Measurements from ENCODE around the gene GLUL.

Gene GLUL

DNA sequence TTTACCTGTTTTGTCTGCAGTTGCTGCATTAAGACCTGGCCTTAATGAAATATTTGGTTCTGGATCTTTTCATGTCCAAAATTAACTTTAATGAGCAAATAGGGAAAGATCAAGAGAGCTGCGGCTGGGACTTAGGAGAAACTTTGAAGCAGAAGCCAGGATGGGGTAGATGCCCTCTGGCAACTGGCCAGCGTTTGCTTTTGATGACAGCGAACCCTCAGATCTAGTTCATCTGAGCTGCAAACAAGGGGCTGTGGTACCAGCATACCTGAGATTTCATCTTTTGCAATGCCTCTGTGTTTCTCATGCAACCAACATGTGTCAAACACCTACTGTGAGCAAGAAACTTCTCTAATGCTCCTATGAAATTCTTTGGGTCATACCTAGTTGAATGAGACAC is 21.9 kb upstream of the GLUL start:
- H3K4me3 ChIP-seq (ENCODE audit: low read depth in 1 of 2, low read length in 2 of 2) = no peak overlapping the region
- DNase-seq (no peak), ATAC-seq (ENCODE audit: insufficient read depth, low read depth) (no peak)
- no peak overlapping the region for H3K4me2 ChIP-seq (ENCODE audit: insufficient read depth, low read length)
- H4K20me1 ChIP-seq (ENCODE audit: insufficient read depth, low read length) = no peaks in the 10 kb centered on the region
- no peak overlapping the region for H3K27ac ChIP-seq (ENCODE audit: low read length)
- H3K79me2 ChIP-seq (ENCODE audit: insufficient read depth, low read length) = no peaks in the 10 kb centered on the region
- H2AFZ ChIP-seq (ENCODE audit: low read depth, low read length) = no peak overlapping the region
- H3K36me3 ChIP-seq (ENCODE audit: insufficient read depth, low read length) = no peaks in the 10 kb centered on the region
- peaks cover 3% of the 10 kb centered on the region for H3K27me3 ChIP-seq (ENCODE audit: insufficient read depth, low read length, poor library complexity)
- no peak for TF ChIP-seq EZH2 (IDR thresholded peaks at IDR 0.05; ENCODE audit: borderline replicate concordance, low read depth, low read length, severe bottlenecking)
- TF ChIP-seq, protein P1, sequence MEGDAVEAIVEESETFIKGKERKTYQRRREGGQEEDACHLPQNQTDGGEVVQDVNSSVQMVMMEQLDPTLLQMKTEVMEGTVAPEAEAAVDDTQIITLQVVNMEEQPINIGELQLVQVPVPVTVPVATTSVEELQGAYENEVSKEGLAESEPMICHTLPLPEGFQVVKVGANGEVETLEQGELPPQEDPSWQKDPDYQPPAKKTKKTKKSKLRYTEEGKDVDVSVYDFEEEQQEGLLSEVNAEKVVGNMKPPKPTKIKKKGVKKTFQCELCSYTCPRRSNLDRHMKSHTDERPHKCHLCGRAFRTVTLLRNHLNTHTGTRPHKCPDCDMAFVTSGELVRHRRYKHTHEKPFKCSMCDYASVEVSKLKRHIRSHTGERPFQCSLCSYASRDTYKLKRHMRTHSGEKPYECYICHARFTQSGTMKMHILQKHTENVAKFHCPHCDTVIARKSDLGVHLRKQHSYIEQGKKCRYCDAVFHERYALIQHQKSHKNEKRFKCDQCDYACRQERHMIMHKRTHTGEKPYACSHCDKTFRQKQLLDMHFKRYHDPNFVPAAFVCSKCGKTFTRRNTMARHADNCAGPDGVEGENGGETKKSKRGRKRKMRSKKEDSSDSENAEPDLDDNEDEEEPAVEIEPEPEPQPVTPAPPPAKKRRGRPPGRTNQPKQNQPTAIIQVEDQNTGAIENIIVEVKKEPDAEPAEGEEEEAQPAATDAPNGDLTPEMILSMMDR (IDR thresholded peaks at IDR 0.05; ENCODE audit: borderline replicate concordance, extremely low read depth, low read length, poor library complexity, severe bottlenecking) = no peak
- H3K4me1 ChIP-seq (ENCODE audit: insufficient read depth, low read length) = no peaks in the 10 kb centered on the region
- no peaks in the 10 kb centered on the region for H3K9me3 ChIP-seq (ENCODE audit: insufficient read depth, low read length, severe bottlenecking)
- no peak overlapping the region for H3K9ac ChIP-seq (ENCODE audit: low read depth, low read length)

DNA sequence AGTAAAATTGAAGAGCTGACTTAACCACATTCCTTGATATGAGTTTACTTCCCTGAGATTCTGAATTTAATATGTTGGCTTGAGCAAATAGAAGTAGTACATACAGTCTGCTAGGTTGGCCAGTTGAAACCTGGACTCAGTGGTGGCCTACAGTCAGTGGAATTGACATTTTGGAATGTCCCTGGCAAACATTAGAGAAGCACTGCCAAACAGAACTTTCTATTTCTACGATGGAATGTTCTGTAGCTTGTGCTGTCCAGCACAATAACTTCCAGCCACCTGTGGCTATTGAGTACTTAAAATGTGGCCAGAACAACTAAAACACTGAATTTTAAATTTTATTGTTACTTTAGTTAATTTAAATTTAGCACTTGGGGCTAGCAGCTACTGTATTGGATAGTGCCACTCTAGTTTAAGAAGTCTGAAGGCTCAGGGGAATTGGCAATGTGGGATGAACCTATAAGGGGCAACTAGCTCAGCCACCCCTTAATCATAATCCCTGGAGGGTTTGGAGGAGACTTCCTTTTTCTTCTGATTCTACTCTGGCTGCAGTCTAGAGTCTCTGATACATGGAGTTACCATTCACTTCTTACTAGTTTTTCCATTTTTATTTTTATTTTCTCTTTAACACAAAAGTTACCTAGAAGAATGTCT is 19.2 kb upstream of the GLUL start:
- ATAC-seq (ENCODE audit: insufficient read depth, low read depth) (no peak), DNase-seq (no peak)
- Histone ChIP-seq H3K9me3 (ENCODE audit: insufficient read depth, low read length, severe bottlenecking) (peaks cover 4% of the 10 kb centered on the region), H4K20me1 (ENCODE audit: insufficient read depth, low read length) (no peaks in the 10 kb centered on the region), H3K27ac (ENCODE audit: low read length) (no peak overlapping the region), H3K9ac (ENCODE audit: low read depth, low read length) (no peak overlapping the region), H3K4me3 (ENCODE audit: low read depth in 1 of 2, low read length in 2 of 2) (no peak overlapping the region), H2AFZ (ENCODE audit: low read depth, low read length) (no peak overlapping the region), H3K27me3 (ENCODE audit: insufficient read depth, low read length, poor library complexity) (no peaks in the 10 kb centered on the region), H3K4me2 (ENCODE audit: insufficient read depth, low read length) (no peak overlapping the region), H3K4me1 (ENCODE audit: insufficient read depth, low read length) (no peaks in the 10 kb centered on the region), H3K36me3 (ENCODE audit: insufficient read depth, low read length) (no peaks in the 10 kb centered on the region), H3K79me2 (ENCODE audit: insufficient read depth, low read length) (no peaks in the 10 kb centered on the region)
- TF ChIP-seq EZH2 (IDR thresholded peaks at IDR 0.05; ENCODE audit: borderline replicate concordance, low read depth, low read length, severe bottlenecking) = no peak
- TF ChIP-seq, protein P1 (IDR thresholded peaks at IDR 0.05; ENCODE audit: borderline replicate concordance, extremely low read depth, low read length, poor library complexity, severe bottlenecking) = no peak

DNA sequence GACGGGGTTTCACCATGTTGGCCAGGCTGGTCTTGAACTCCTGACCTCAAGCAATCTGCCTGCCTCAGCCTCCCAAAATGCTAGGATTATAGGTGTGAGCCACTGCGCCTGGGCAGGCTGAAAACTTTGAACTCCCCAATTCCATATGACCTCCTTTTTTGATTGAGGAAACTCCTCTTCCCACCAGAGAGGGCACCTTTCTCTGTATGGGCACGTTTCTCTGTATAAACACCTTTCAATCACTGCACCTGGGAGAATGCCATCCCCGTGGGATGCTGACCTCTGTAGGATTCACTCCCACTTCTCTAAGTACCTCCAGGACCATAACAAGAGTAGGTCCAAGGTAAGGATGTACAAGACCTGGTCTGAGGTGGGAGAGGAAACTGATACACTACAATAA is 18.5 kb upstream of the GLUL start:
- H3K27ac ChIP-seq (ENCODE audit: low read length) = no peak overlapping the region
- no peak for ATAC-seq (ENCODE audit: insufficient read depth, low read depth)
- TF ChIP-seq, protein P1 (IDR thresholded peaks at IDR 0.05; ENCODE audit: borderline replicate concordance, extremely low read depth, low read length, poor library complexity, severe bottlenecking) = no peak
- TF ChIP-seq EZH2 (IDR thresholded peaks at IDR 0.05; ENCODE audit: borderline replicate concordance, low read depth, low read length, severe bottlenecking) = no peak
- H3K27me3 ChIP-seq (ENCODE audit: insufficient read depth, low read length, poor library complexity) = no peaks in the 10 kb centered on the region
- no peak overlapping the region for H3K4me2 ChIP-seq (ENCODE audit: insufficient read depth, low read length)
- H3K4me1 ChIP-seq (ENCODE audit: insufficient read depth, low read length) = no peaks in the 10 kb centered on the region
- H3K36me3 ChIP-seq (ENCODE audit: insufficient read depth, low read length) = no peaks in the 10 kb centered on the region
- H3K9me3 ChIP-seq (ENCODE audit: insufficient read depth, low read length, severe bottlenecking) = peaks cover 9% of the 10 kb centered on the region
- no peak overlapping the region for H3K9ac ChIP-seq (ENCODE audit: low read depth, low read length)
- no peak overlapping the region for H3K4me3 ChIP-seq (ENCODE audit: low read depth in 1 of 2, low read length in 2 of 2)
- H2AFZ ChIP-seq (ENCODE audit: low read depth, low read length) = no peak overlapping the region
- H3K79me2 ChIP-seq (ENCODE audit: insufficient read depth, low read length) = no peaks in the 10 kb centered on the region
- H4K20me1 ChIP-seq (ENCODE audit: insufficient read depth, low read length) = no peaks in the 10 kb centered on the region
- DNase-seq = no peak

Measured in DND-41 (cell line).